HCT116 (cell line): ENCODE results near the gene ENOX1.

ENCODE experiments used
- CTCF ChIP-seq, 3 experiments: fragments of 200-600 bp in 1 of 3; sonication (generic) in 1 of 3; IDR thresholded peaks in 2 of 3; conservative IDR thresholded peaks in 1 of 3; 2 replicates each; pipeline ENCODE4 v1.5.1; 2012 to 2017; ENCODE audit warnings: low read depth in 2 of 3, low read length in 2 of 3, antibody characterized with exemption in 1 of 3, borderline replicate concordance in 1 of 3, control low read depth in 1 of 3, mild to moderate bottlenecking in 1 of 3, mixed read lengths in 1 of 3, mixed run types in 1 of 3, moderate library complexity in 1 of 3; ENCODE audit not compliant: insufficient read depth in 1 of 3
- POLR2A ChIP-seq: IDR thresholded peaks from 2 replicates; pipeline ENCODE4 v1.7.0; 2011; ENCODE audit warnings: borderline replicate concordance; ENCODE audit not compliant: insufficient read depth, insufficient read length; ENCODE audit errors: extremely low read depth
- RAD21 ChIP-seq: IDR thresholded peaks from 2 replicates; pipeline ENCODE4 v1.6.1; 2012; ENCODE audit warnings: low read depth, mild to moderate bottlenecking

- TF ChIP-seq CTCF (IDR thresholded peaks at IDR 0.05 in 2 of 3, conservative IDR thresholded peaks at IDR 0.05 in 1 of 3; ENCODE audit: borderline replicate concordance in 1 of 3, insufficient read depth in 1 of 3, low read depth in 2 of 3, low read length in 2 of 3) (no peak), POLR2A (no peak), RAD21 (no peak)
These were observed 595.2 kb downstream of the ENOX1 start for GRCh38 chr13:43191546-43191945.
